MV-4-11 (cell line): ENCODE results near the gene CATSPERE.
"Not testable (repeated sequence)": the region's sequence is repeated elsewhere in the genome, so short reads cannot be mapped to it uniquely, and the experiment has no call there.

Experiments used
- DNase-seq: peaks from one replicate; lab custom pipeline; 2025; lab: John Stamatoyannopoulos, UW

CATSPERE gene

DNA sequence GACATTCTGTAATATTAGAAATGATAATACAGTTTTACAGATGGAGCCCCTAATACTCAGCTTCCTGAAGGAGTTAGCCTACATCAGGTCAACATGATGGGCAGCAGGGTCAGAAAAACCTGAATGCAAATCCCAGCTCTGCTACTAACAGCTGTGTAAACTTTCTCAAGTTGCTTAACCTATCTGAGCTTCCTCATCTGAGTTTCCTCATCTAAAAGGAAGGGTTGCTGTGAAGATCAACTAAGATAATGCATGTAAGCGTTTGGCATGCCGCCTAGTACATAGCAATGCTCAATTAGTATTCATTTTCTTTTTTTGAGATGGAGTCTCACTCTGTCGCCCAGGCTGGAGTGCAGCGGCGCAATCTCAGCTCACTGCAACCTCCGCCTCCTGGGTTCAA lies 173.5 kb downstream of the CATSPERE start:
- DNase-seq, result no peak

DNA sequence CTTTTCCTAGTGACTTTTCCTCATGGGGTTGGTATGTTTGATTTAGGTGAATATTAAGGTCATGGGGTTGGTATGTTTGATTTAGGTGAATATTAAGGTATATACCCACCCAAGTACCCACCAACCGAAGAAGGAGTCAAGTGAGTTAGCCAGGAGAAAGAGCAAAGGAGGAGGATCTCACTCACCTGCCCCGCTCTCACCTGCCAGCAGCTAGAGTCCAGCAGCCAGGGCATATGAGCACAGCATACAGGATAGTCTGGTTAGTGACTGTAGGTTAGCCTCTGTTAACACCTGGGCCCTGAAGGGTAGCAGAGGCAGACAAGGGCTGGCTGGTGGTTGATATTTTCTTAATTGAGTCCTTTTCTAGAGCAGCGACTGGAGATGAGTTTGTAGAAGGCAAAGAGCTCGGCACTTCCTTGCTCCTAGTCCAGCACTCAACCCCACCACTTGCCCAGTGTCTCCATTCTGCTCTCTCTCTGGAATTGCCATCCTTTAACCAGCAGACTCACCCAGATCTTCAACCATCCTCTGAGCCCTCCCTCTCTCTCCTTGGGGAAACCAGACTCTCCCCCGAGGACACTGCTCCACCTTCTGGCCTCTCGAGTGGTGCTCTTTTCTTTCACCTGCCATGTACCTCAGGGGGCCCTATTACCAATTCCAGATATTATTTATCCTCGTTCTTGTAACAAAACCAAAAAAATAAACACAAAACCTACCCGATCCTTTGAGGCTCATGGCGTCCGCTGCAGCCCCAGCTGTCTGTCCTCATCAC lies 175.6 kb downstream of the CATSPERE start:
- DNase-seq, result no peak

DNA sequence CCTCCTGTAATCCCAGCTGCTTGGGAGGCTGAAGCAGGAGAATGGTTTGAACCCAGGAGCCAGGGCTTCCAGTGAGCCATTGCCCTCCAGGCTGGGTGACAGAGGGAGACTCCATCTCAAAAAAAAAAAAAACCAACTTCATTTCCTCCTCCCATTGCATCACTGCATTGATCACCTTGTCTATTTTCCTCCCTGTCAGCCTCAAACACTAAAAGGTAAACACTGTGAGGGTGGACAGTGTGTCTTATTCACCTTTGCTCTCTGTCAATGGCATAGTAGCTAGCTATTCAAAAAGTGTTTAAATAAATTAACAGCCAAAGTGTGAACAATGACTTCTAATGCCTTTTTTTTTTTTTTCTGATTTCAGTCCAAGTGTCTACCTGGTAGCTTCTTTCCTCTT lies 178.5 kb downstream of the CATSPERE start:
- no peak for DNase-seq

DNA sequence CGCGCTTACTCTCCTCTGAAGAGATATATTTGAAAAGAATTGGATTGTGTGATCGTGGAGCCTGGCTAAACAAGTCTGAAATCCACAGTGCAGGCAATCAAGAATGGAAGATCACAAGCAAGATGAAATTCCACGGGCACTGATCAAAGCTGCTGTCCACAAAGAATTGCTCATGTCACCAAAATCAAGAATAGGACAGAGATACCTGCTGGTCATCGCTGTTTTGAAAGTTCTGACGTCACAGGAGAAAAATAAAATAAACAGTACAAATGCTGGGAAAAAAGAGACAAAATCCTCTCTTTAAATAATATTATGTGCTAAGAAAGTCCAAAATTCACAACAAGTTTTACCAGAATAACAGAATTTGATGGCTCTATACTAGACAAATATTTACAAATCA lies 179.8 kb downstream of the CATSPERE start:
- no peak for DNase-seq

DNA sequence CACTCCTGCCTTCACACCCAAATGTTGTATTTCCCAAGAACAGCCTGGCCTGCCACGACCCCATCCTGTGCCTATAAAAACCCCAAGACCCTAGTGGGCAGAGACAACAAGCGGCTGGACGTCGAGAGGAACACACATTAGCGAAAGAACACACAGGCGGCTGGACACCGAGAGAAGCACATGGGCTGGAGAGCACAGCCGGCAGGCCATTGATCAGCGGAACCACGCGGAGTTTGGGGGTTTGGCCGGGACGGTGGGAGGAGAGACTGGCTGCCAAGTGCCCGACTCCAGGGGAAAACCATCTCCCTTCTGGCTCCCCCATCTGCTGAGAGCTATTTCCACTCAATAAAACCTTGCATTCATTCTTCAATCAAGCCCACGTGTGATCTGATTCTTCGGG lies 181.5 kb downstream of the CATSPERE start:
- no peak for DNase-seq

DNA sequence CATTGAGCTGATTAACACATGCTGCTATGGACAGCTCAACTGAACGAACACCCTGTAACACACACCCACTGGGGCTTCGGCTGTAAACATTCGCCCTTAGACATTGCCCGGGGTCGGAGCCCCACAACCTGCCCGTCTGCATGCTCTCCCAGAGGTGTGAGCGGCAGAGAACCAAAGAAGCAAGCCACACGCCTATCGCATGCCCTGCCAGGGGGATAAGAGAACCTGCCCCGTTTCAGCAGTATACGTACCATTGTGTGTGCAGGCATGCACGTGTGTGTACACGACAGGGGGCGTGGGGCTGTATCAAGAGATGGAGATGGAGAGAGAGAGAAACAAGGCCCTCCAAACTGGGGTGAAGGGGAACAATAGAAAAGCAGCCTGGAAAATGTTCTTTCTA lies 181.9 kb downstream of the CATSPERE start:
- no peak for DNase-seq

- no peak for DNase-seq
These were observed 184.3 kb downstream of the CATSPERE start for GRCh38 chr1:244645414-244645813.

DNA sequence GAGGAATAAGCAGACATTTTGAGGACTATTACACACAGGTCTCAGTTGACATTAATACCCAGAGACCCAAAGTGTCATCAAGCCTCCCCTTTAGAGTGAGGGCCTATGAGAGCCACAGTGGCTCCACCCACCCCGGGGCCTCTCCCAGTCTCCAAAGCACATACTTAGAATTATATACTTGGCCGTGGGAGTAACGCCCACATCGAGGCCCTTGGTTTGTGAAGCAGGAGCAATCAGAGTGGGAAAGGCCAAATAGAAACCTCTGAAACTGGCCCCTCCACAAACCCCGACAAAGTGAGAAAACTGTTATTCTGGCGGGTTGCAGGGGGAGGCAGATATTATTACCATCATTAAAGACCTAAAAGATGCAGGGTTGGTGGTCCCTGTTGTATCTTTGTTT lies 184.8 kb downstream of the CATSPERE start:
- no peak for DNase-seq

GRCh38 chr1:244647819-244648218 lies 186.7 kb downstream of the CATSPERE start:
- DNase-seq, result no peak

DNA sequence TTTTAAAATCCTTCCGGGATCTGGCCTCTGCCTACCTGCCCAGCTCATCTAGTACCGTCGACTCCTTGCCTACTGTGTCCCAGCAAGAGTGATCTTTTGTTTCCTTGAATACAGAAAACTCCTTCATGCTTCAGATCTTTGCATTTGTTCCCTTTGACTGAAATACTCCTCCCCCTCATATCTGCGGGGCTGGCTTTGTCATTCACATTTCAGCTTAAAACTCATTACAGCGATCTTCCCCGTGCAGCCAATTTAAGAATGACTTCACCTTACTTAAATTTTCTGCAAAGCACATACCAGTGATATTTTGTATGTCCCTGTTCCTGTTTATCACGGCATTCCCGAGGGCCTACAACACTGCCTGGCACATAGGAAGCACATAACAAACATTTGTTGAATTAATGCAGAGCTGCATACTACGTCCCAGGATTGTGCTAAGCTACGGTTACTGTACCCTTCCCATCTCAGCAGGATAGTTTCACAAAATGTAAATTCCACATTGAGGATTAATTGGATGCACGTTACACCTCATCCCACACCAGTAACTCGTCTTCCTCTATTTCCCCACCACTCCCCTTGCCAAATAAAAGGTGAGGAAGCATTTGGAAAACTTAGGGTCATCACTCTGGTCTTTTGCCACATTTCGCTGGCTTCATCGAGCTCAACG lies 191.0 kb downstream of the CATSPERE start:
- no peak for DNase-seq

DNA sequence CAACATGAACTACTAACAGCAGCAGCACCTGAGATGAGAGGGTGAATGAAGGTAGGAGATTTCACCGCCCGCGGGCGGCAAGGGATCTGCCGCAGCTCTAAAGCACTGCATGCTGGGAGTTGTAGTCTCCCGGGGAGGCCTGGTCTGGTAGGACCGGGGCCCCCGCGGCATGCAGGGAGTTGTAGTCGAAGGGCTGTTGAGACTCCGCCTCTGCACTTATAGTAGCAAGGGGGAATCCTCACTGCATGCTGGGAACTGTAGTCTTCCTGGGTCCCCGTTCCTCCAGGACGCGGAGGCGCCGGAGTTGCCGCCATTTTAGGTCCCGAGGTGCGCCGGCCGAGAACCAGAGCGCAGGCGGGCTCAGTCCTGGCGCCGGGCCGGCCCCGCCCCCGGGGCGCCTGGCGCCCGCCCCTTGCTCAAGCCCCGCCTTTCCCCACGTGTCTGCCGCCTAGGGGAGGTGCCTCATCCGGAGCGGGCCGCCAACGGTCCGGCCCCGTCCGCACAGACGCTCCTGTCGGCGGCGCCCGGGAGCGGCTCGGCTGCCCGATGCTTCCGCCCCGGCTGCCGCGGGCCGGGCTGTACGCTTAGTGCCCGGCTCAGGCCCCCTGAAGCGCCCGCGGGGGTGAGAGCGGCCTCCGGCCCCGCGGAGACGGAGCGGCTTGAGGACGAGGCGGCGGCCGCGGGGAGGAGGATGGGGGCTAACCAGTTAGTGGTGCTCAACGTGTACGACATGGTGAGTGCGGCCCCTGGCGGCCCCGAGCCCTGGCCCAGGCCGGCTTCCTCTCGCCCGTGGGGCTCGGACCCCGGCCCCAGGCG lies 191.8 kb downstream of the CATSPERE start, which contains the start of gene DESI2:
Gene DESI2 (plus strand): TSS at position 504 of the 816 bp plus-strand sequence. CDS start 188 bp downstream, at position 692.
- peak; percentile 99 for DNase-seq

GRCh38 chr1:244653439-244654107 lies 192.5 kb downstream of the CATSPERE start:
- no peak for DNase-seq

DNA sequence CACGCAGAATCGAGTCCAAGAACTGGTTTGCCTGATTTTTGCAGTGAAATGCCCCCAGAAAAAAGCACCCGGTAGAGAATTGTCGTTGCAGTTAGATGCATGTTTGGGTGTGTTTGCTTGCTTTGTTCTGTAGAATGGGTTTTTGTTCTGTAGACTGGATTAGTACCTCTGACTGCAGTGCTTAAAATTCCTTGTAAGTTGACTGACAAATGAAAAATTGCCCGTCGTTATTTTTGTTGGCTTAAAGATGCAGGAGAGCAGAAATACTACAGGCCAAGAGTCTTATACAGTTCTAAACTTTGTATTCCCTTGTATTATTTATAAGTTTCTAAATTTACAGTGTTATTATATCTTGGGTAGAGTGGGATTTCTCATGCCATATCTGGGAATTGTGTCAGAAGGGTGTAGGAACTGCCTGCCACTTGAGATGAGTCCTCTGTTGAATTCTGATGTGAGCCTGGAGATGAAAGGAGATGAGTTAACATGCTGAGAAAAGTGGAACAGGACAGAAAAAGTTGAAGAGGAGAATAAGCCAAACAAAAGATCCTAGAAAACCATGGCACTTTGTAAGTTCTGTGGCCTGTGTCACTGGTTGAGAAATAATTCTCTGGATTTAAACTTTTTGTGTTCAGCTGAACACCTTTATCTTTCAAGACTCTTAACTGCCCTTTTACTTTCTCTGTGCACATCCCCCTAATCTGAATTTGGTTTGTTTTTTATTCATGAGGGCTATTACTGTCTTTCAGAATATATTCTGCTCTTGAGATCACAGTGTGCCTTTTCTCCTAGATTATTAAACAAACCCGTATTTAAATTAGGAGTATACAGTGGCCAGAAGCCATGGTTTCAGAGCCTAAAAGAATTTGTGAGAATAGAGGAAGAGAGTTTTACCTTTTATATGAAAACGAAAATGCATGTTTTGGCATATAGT lies 193.3 kb downstream of the CATSPERE start:
- DNase-seq, result no peak

GRCh38 chr1:244655186-244655585 lies 194.1 kb downstream of the CATSPERE start:
- no peak for DNase-seq

- no peak for DNase-seq
These were observed 196.3 kb downstream of the CATSPERE start for GRCh38 chr1:244657421-244657820.

GRCh38 chr1:244659694-244660093 lies 198.6 kb downstream of the CATSPERE start:
- DNase-seq, result no peak

- no peak for DNase-seq
These were observed 199.5 kb downstream of the CATSPERE start for GRCh38 chr1:244660595-244660994.

GRCh38 chr1:244661569-244662312 lies 200.7 kb downstream of the CATSPERE start:
- not testable (repeated sequence) for DNase-seq

DNA sequence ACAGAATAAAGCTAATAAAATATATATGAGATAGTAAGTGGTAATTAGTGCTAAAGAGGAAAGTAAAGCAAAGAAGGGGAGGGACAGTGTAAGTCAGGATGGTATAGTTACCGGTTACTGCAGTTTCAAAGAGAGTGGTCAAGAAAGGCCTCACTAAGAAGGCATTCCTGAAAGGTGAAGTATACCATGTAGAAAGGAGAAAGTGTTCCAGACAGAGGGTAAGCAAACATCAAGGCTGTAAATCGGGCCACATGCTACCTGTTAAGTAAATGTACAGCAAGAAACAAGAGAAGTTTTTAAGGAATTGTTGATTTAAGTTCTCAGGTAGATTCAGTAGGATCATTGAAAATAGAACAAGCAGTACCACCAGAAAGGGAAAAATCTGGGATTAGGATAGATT lies 201.5 kb downstream of the CATSPERE start:
- DNase-seq, result no peak

- DNase-seq, result no peak
These were observed 203.3 kb downstream of the CATSPERE start for GRCh38 chr1:244664353-244664752.
